HCT116 (cell line): ENCODE measurements around the gene HOXA11. TPM values are rescaled to one million over a fixed set of nuclear protein-coding genes. Genes with fewer than 3 reads are reported as not detected.

Experiments
- ATAC-seq: fragments of 200-7000 bp; cut with Tn5 transposase; 2 replicates; pipeline ENCODE4 v1.9.1; 2020; ENCODE audit warnings: mild to moderate bottlenecking, moderate library complexity
- BruUV-seq: library from RNA; stranded (reverse); fragments of 400-500 nt; replicated peaks from 2 replicates; lab custom pipeline; 2021; lab: Mats Ljungman, UMichigan
- CTCF ChIA-PET: fragments of 300-600 bp; sonication (Branson Sonifier 250); formaldehyde crosslinking; loops from one replicate; lab custom pipeline; 2021; ENCODE audit warnings: antibody characterized with exemption; lab: Charles Lee
- POLR2A ChIA-PET: fragments of 300-600, 350-600 bp; sonication (Branson Sonifier 250); formaldehyde crosslinking; loops from one replicate; lab custom pipeline; 2021; ENCODE audit warnings: antibody characterized with exemption; lab: Charles Lee
- RAD21 ChIA-PET, 2 experiments: fragments of 300-600 bp; sonication (Branson Sonifier 250); formaldehyde crosslinking; loops; one replicate each; lab custom pipeline; 2023; ENCODE audit warnings: low total read pairs in 2 of 2; ENCODE audit not compliant: uncharacterized antibody in 2 of 2, unreplicated experiment in 2 of 2, low non-redundant PET in 1 of 2; lab: Charles Lee
- DNase-seq: peaks from one replicate; pipeline ENCODE4 v3.0.0-alpha.2; 2010; ENCODE audit warnings: low read depth, low spot score
- H2AFZ ChIP-seq: fragments of 200-600 bp; shearing (Covaris generic), sonication (generic); 2 replicates; pipeline ENCODE4 v1.6.1; 2017; ENCODE audit warnings: low read depth, mixed run types, mixed read lengths, antibody characterized with exemption, low read length; ENCODE audit not compliant: poor library complexity, severe bottlenecking
- H3K27ac ChIP-seq: 2 replicates; pipeline ENCODE4 v1.5.1; 2012; ENCODE audit warnings: low read depth, low read length
- H3K27me3 ChIP-seq: fragments of 200-600 bp; sonication (generic); 2 replicates; pipeline ENCODE4 v1.6.1; 2016; ENCODE audit warnings: mixed run types, low read length, mixed read lengths; ENCODE audit not compliant: insufficient read depth
- H3K36me3 ChIP-seq, 2 experiments: fragments of 200-500 bp in 1 of 2; fragments of 200-600 bp in 1 of 2; sonication (Bioruptor generic) in 1 of 2; sonication (generic) in 1 of 2; 2 replicates each; pipeline versions ENCODE4 v1.5.1 to v1.6.1; 2014 to 2016; ENCODE audit warnings: low read length in 2 of 2, inconsistent platforms in 1 of 2, mixed read lengths in 1 of 2, mixed run types in 1 of 2; ENCODE audit not compliant: insufficient read depth in 2 of 2, control insufficient read depth in 1 of 2
- H3K4me1 ChIP-seq, 2 experiments: fragments of 200-600 bp in 1 of 2; sonication (generic) in 1 of 2; 2 replicates each; pipeline versions ENCODE4 v1.5.1 to v1.6.1; 2012 to 2017; ENCODE audit warnings: low read length in 2 of 2, inconsistent platforms in 1 of 2, mild to moderate bottlenecking in 1 of 2, mixed read lengths in 1 of 2, mixed run types in 1 of 2, moderate library complexity in 1 of 2; ENCODE audit not compliant: insufficient read depth in 2 of 2, control insufficient read depth in 1 of 2
- H3K4me2 ChIP-seq: fragments of 200-600 bp; sonication (generic); 2 replicates; pipeline ENCODE4 v1.6.1; 2017; ENCODE audit warnings: mixed run types, low read length, mixed read lengths
- H3K4me3 ChIP-seq, 2 experiments: fragments of 200-600 bp in 1 of 2; sonication (generic) in 1 of 2; replicated peaks in 1 of 2; 2 replicates each; pipeline ENCODE4 v1.5.1; 2011 to 2016; ENCODE audit warnings: low read length in 2 of 2, control low read depth in 1 of 2, low read depth in 1 of 2, mild to moderate bottlenecking in 1 of 2, mixed read lengths in 1 of 2, mixed run types in 1 of 2
- H3K79me2 ChIP-seq: fragments of 200-600 bp; sonication (generic); 2 replicates; pipeline ENCODE4 v1.6.1; 2017; ENCODE audit warnings: mild to moderate bottlenecking, mixed run types, low read length, moderate library complexity, mixed read lengths; ENCODE audit not compliant: insufficient read depth
- H3K9ac ChIP-seq: fragments of 200-600 bp; sonication (generic); 2 replicates; pipeline ENCODE4 v1.6.1; 2016; ENCODE audit warnings: low read length, mixed read lengths
- H3K9me2 ChIP-seq: fragments of 200-600 bp; sonication (generic), shearing (Covaris generic); 2 replicates; pipeline ENCODE4 v1.6.1; 2017; ENCODE audit warnings: mixed run types, mild to moderate bottlenecking, moderate library complexity; ENCODE audit not compliant: insufficient read depth
- H3K9me3 ChIP-seq, 2 experiments: fragments of 200-500 bp in 1 of 2; fragments of 200-600 bp in 1 of 2; sonication (Bioruptor generic) in 1 of 2; sonication (generic) in 1 of 2; 2 replicates each; pipeline ENCODE4 v1.6.1; 2014 to 2017; ENCODE audit warnings: low read length in 2 of 2, mixed read lengths in 2 of 2, inconsistent platforms in 1 of 2, low read depth in 1 of 2, mild to moderate bottlenecking in 1 of 2, mixed run types in 1 of 2, moderate library complexity in 1 of 2; ENCODE audit not compliant: control insufficient read depth in 1 of 2, insufficient read depth in 1 of 2
- H4K20me1 ChIP-seq: fragments of 200-600 bp; sonication (generic), shearing (Covaris generic); 2 replicates; pipeline ENCODE4 v1.6.1; 2017; ENCODE audit warnings: mixed run types, mild to moderate bottlenecking, moderate library complexity; ENCODE audit not compliant: insufficient read depth
- CEBPB ChIP-seq: IDR thresholded peaks from 2 replicates; pipeline ENCODE4 v1.6.1; 2012; ENCODE audit warnings: low read depth
- EZH2phosphoT487 ChIP-seq: fragments of 200-600 bp; IDR thresholded peaks from 2 replicates; pipeline ENCODE4 v1.6.1; 2018; ENCODE audit warnings: antibody characterized with exemption, borderline replicate concordance
- FOSL1 ChIP-seq: IDR thresholded peaks from 2 replicates; pipeline ENCODE4 v1.6.1; 2012; ENCODE audit warnings: low read depth
- JUND ChIP-seq: IDR thresholded peaks from 2 replicates; pipeline ENCODE4 v1.6.1; 2012
- POLR2A ChIP-seq: IDR thresholded peaks from 2 replicates; pipeline ENCODE4 v1.7.0; 2011; ENCODE audit warnings: borderline replicate concordance; ENCODE audit not compliant: insufficient read depth, insufficient read length; ENCODE audit errors: extremely low read depth
- POLR2AphosphoS5 ChIP-seq: IDR thresholded peaks from 2 replicates; pipeline ENCODE4 v1.6.1; 2011; ENCODE audit warnings: mild to moderate bottlenecking, low read depth, low read length, moderate library complexity
- SIN3A ChIP-seq: IDR thresholded peaks from 2 replicates; pipeline ENCODE4 v1.6.1; 2012; ENCODE audit warnings: low read depth
- SP1 ChIP-seq: IDR thresholded peaks from 2 replicates; pipeline ENCODE4 v1.6.1; 2012; ENCODE audit warnings: low read depth
- ZFX ChIP-seq: fragments of 450-650 bp; IDR thresholded peaks from 2 replicates; pipeline ENCODE4 v1.6.1; 2017
- intact Hi-C: fragments of 100-400 bp; cut with micrococcal nuclease; formaldehyde crosslinking; loops from 2 replicates; pipeline ENCODE4 v1.10.0; 2022
- total RNA-seq: library from RNA; stranded (reverse); gene quantifications from one replicate; pipeline ENCODE4 v1.2.1, GENCODE V29; 2021; ENCODE audit not compliant: unreplicated experiment
- TF ChIP-seq, protein P1 (sequence below): IDR thresholded peaks from 2 replicates; pipeline ENCODE4 v1.6.1; 2012
- TF ChIP-seq, protein P2 (sequence below): IDR thresholded peaks from 2 replicates; pipeline ENCODE4 v1.6.1; 2012
- TF ChIP-seq, protein P3 (sequence below): IDR thresholded peaks from 2 replicates; pipeline ENCODE4 v1.6.1; 2011; ENCODE audit warnings: mild to moderate bottlenecking, low read length, moderate library complexity; ENCODE audit not compliant: insufficient replicate concordance; ENCODE audit errors: extremely low read depth

HOXA11 gene
- total RNA-seq, 1 experiment from 2014 or later, result 6.8 TPM

DNA sequence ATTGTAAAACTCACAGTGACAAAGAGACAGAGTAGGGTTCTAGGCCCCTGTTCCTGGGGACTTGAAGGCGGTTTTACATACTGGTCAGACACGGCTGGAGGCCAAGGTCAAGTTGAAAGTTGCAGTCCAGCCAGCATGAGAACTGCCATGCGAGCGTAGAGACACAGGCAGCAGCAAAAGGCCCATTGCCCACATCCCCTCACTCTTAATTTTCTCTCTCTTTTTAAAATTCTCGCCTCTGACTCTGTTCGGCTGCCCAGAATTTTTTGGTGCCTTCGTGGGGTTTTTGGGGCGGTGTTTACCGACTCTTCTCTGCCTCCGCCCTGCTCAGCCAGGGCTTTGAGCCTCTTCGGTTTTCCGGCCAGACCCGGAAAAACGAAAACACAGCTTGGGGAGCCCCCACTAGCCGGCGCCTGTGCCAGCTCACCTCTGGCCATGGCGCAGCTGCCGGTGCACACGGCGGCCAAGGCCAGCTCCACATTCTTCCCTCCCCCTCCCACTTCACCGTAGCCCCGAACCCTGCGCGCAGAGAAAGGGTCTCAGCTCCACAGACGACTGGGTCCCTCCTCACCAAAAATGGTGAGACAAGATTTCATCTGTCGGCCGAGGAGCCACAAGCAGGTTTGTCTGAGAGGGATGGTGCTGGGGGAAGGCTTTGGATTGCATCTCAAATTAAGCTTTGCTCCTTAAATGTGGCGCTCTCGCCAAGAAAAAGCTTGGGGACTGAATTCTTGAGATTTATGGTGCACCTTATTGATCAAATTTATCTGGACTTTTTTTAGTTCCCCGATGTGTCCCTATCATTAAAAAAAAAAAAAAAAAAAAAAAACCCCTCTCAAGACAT is 17.2 kb upstream of the HOXA11 start:
- H3K9me2 ChIP-seq, result no peaks in the 10 kb centered on the region
- H3K4me2 ChIP-seq, result no peak overlapping the region
- H3K36me3 ChIP-seq, result no peaks in the 10 kb centered on the region
- no TSS peak for BruUV-seq
- RAD21 ChIA-PET, result interaction anchor here in 1 of 2 experiments (0.7 kb wide), 1 partner anchor 772 kb away, joined by 6 read pairs; no protein-coding TSS in a partner anchor
- H3K27me3 ChIP-seq, result no peaks in the 10 kb centered on the region
- no peaks in the 10 kb centered on the region for H3K9me3 ChIP-seq
- peaks cover 0 to 24% of the 10 kb centered on the region in 2 experiments; a peak in 3 of 4 replicates for H3K4me1 ChIP-seq
- no peaks in the 10 kb centered on the region for H4K20me1 ChIP-seq
- H3K27ac ChIP-seq, result no peak overlapping the region
- TF ChIP-seq EZH2phosphoT487 (no peak), ZFX (no peak)
- TF ChIP-seq, protein P1, sequence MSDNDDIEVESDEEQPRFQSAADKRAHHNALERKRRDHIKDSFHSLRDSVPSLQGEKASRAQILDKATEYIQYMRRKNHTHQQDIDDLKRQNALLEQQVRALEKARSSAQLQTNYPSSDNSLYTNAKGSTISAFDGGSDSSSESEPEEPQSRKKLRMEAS, result no peak
- TF ChIP-seq, all 23 proteins: peak for 0
- ATAC-seq, result no peak
- no peak for DNase-seq
- CTCF ChIA-PET, result no interaction called here
- no peak overlapping the region for H2AFZ ChIP-seq
- H3K79me2 ChIP-seq, result no peaks in the 10 kb centered on the region
- intact Hi-C loops, result no loop called here
- POLR2A ChIA-PET, result no interaction called here
- no peak overlapping the region for H3K4me3 ChIP-seq
- H3K9ac ChIP-seq, result no peak overlapping the region

DNA sequence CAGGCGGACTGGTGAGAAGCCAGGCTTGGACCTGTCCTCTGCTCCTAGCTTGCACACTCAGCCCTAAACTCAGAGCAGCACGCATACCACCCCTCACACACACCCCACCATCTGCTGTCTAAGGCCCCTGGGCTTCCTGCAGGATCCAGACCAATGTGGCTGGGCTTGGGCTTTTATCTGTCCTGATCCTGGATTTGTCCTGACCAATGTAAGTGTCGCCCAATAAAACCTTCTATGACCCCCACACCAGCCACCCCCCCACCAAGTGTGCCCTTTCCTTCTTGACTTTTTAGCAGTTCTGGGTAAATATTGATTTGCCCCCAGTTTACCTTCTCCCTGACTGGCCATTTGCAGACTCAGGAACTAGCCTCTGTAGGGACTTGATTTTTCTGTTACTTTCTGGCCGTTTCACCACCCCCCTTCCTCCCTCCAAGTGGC is 16.6 kb upstream of the HOXA11 start:
- no TSS peak for BruUV-seq
- intact Hi-C loops, result no loop called here
- Histone ChIP-seq H2AFZ (no peak overlapping the region), H3K4me1 (peaks cover 0 to 24% of the 10 kb centered on the region in 2 experiments; a peak in 3 of 4 replicates), H3K27me3 (no peaks in the 10 kb centered on the region), H3K9ac (no peak overlapping the region), H3K9me3 (no peaks in the 10 kb centered on the region), H4K20me1 (no peaks in the 10 kb centered on the region), H3K9me2 (no peaks in the 10 kb centered on the region), H3K36me3 (no peaks in the 10 kb centered on the region), H3K4me2 (no peak overlapping the region; the same call in 1 of the 2 replicates)
- ChIA-PET CTCF (no interaction called here), POLR2A (no interaction called here)
- no peak for DNase-seq
- TF ChIP-seq SIN3A (no peak), FOSL1 (no peak), ZFX (no peak), CEBPB (no peak), POLR2AphosphoS5 (no peak), EZH2phosphoT487 (no peak), JUND (no peak), SP1 (no peak), POLR2A (no peak)
- TF ChIP-seq, protein P2, sequence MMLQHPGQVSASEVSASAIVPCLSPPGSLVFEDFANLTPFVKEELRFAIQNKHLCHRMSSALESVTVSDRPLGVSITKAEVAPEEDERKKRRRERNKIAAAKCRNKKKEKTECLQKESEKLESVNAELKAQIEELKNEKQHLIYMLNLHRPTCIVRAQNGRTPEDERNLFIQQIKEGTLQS, result no peak
- TF ChIP-seq, protein P3, sequence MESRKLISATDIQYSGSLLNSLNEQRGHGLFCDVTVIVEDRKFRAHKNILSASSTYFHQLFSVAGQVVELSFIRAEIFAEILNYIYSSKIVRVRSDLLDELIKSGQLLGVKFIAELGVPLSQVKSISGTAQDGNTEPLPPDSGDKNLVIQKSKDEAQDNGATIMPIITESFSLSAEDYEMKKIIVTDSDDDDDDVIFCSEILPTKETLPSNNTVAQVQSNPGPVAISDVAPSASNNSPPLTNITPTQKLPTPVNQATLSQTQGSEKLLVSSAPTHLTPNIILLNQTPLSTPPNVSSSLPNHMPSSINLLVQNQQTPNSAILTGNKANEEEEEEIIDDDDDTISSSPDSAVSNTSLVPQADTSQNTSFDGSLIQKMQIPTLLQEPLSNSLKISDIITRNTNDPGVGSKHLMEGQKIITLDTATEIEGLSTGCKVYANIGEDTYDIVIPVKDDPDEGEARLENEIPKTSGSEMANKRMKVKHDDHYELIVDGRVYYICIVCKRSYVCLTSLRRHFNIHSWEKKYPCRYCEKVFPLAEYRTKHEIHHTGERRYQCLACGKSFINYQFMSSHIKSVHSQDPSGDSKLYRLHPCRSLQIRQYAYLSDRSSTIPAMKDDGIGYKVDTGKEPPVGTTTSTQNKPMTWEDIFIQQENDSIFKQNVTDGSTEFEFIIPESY, result no peak
- TF ChIP-seq, all 23 proteins: peak for 0
- no peak overlapping the region for H3K27ac ChIP-seq
- H3K79me2 ChIP-seq, result no peaks in the 10 kb centered on the region
- RAD21 ChIA-PET, result no interaction called here
- no peak for ATAC-seq
- H3K4me3 ChIP-seq, result no peak overlapping the region
